Caco-2 (cell line): ENCODE results near the gene C6orf132. TPM values are rescaled to one million over a fixed set of nuclear protein-coding genes. Genes with fewer than 3 reads are reported as not detected.
A peak's percentile ranks its signal among the peaks of the same experiment; 100 is the strongest.

Experiments
- BruUV-seq: library from RNA; stranded (reverse); fragments of 400-500 nt; replicated peaks from 2 replicates; lab custom pipeline; 2021; lab: Mats Ljungman, UMichigan
- CTCF ChIA-PET: fragments of 300-600 bp; sonication (Branson Sonifier 250); formaldehyde crosslinking; loops from one replicate; lab custom pipeline; 2022; ENCODE audit warnings: antibody characterized with exemption; lab: Charles Lee
- POLR2A ChIA-PET: fragments of 300-600 bp; sonication (Branson Sonifier 250); formaldehyde crosslinking; loops from one replicate; lab custom pipeline; 2022; ENCODE audit warnings: antibody characterized with exemption; lab: Charles Lee
- DNase-seq, 2 experiments: peaks; one replicate each; pipeline versions ENCODE4 v3.0.0 to v3.0.0-alpha.2; 2020 to 2022
- H3K27me3 ChIP-seq: replicated peaks from 2 replicates; pipeline ENCODE4 v1.6.0; 2011; ENCODE audit warnings: low read length; ENCODE audit not compliant: control insufficient read depth, insufficient read depth
- H3K36me3 ChIP-seq: 2 replicates; pipeline ENCODE4 v1.5.1; 2011; ENCODE audit warnings: low read length; ENCODE audit not compliant: control insufficient read depth, insufficient read depth
- H3K4me1 ChIP-seq: fragments of 250-450 bp; sonication (Bioruptor Pico); 2 replicates; pipeline ENCODE4 v1.5.1; 2020; ENCODE audit warnings: mild to moderate bottlenecking
- H3K4me3 ChIP-seq: 2 replicates; pipeline ENCODE4 v1.5.1; 2011; ENCODE audit warnings: low read depth, mild to moderate bottlenecking, control low read depth, low read length
- H3K9me3 ChIP-seq: fragments of 250-450 bp; sonication (Bioruptor Pico); 2 replicates; pipeline ENCODE4 v1.5.1; 2020; ENCODE audit warnings: mild to moderate bottlenecking, moderate library complexity
- H3K27ac Mint-ChIP-seq: one replicate; pipeline ENCODE4 v1.8.0; 2022; ENCODE audit warnings: mixed read lengths; ENCODE audit not compliant: unreplicated experiment
- H3K27me3 Mint-ChIP-seq: one replicate; pipeline ENCODE4 v1.8.0; 2022; ENCODE audit warnings: mixed read lengths; ENCODE audit not compliant: insufficient read depth, unreplicated experiment
- H3K36me3 Mint-ChIP-seq: one replicate; pipeline ENCODE4 v1.8.0; 2022; ENCODE audit warnings: mild to moderate bottlenecking, mixed read lengths; ENCODE audit not compliant: insufficient read depth, unreplicated experiment
- H3K4me1 Mint-ChIP-seq: one replicate; pipeline ENCODE4 v1.8.0; 2022; ENCODE audit warnings: low read depth, mixed read lengths; ENCODE audit not compliant: unreplicated experiment
- H3K4me3 Mint-ChIP-seq: one replicate; pipeline ENCODE4 v1.8.0; 2022; ENCODE audit warnings: mild to moderate bottlenecking, moderate library complexity, mixed read lengths; ENCODE audit not compliant: unreplicated experiment
- H3K9me3 Mint-ChIP-seq: one replicate; pipeline ENCODE4 v1.8.0; 2022; ENCODE audit warnings: mixed read lengths; ENCODE audit not compliant: unreplicated experiment
- CTCF ChIP-seq, 2 experiments: fragments of 200-600 bp in 1 of 2; IDR thresholded peaks; 1 replicate in 1 of 2; 2 replicates in 1 of 2; pipeline versions ENCODE4 v1.5.1 to v1.8.0; 2011 to 2022; ENCODE audit warnings: antibody characterized with exemption in 1 of 2, control low read depth in 1 of 2, inconsistent platforms in 1 of 2, low read depth in 1 of 2, low read length in 1 of 2, mild to moderate bottlenecking in 1 of 2, moderate library complexity in 1 of 2; ENCODE audit not compliant: insufficient read depth in 1 of 2, severe bottlenecking in 1 of 2, unreplicated experiment in 1 of 2
- intact Hi-C: fragments of 100-400 bp; cut with micrococcal nuclease; formaldehyde crosslinking; loops from one replicate; pipeline ENCODE4 v1.10.0; 2022; ENCODE audit not compliant: unreplicated experiment
- total RNA-seq: library from RNA; stranded (reverse); gene quantifications from 2 replicates; pipeline ENCODE4 v1.2.3, GENCODE V29; 2022

Gene C6orf132
- total RNA-seq, 1 experiment from 2014 or later, result 56.2 TPM

- H3K4me1 Mint-ChIP-seq, result peaks cover 18% of the 10 kb centered on the region
- POLR2A ChIA-PET, result interaction anchor here (0.6 kb wide), 2 partner anchors 14 to 35 kb away, joined by 3 to 12 read pairs; no protein-coding TSS in a partner anchor
- Histone ChIP-seq H3K4me3 (no peak overlapping the region), H3K27me3 (no peaks in the 10 kb centered on the region), H3K36me3 (peaks cover 3% of the 10 kb centered on the region), H3K9me3 (no peaks in the 10 kb centered on the region), H3K4me1 (peaks cover 13% of the 10 kb centered on the region)
- H3K27me3 Mint-ChIP-seq, result no peaks in the 10 kb centered on the region
- intact Hi-C loops, result no loop called here
- H3K27ac Mint-ChIP-seq, result peak overlapping the region; percentile 79
- BruUV-seq, result no TSS peak
- TF ChIP-seq CTCF (IDR thresholded peaks at IDR 0.05; ENCODE audit: insufficient read depth in 1 of 2, low read depth in 1 of 2, low read length in 1 of 2, severe bottlenecking in 1 of 2, unreplicated experiment in 1 of 2), result no peak
- CTCF ChIA-PET, result interaction anchor here (1.1 kb wide), 1 partner anchor 16 kb away, joined by 3 read pairs; no protein-coding TSS in a partner anchor
- H3K9me3 Mint-ChIP-seq, result no peaks in the 10 kb centered on the region
- H3K4me3 Mint-ChIP-seq, result no peak overlapping the region
- peaks cover 88% of the 10 kb centered on the region for H3K36me3 Mint-ChIP-seq
- no peak for DNase-seq
These were observed 21.2 kb downstream of the C6orf132 start for GRCh38 chr6:42120895-42121865.

- peaks cover 15% of the 10 kb centered on the region for H3K4me1 Mint-ChIP-seq
- H3K27me3 Mint-ChIP-seq, result no peaks in the 10 kb centered on the region
- no peak overlapping the region for H3K4me3 ChIP-seq
- intact Hi-C loops, result loop anchor here (2.0 kb wide), 1 partner anchor 18 kb away; no protein-coding TSS in a partner anchor
- H3K9me3 ChIP-seq, result no peaks in the 10 kb centered on the region
- no TSS peak for BruUV-seq
- H3K36me3 Mint-ChIP-seq, result peaks cover 78% of the 10 kb centered on the region
- no peaks in the 10 kb centered on the region; the same call in none of the 2 replicates for H3K36me3 ChIP-seq
- H3K9me3 Mint-ChIP-seq, result no peaks in the 10 kb centered on the region
- POLR2A ChIA-PET, result interaction anchor here (0.6 to 1.1 kb wide), 6 partner anchors 10 to 602 kb away, joined by 3 to 19 read pairs (median 5); partner anchors contain the start of gene C6orf132
- H3K27ac Mint-ChIP-seq, result peak overlapping the region; percentile 25
- no peaks in the 10 kb centered on the region for H3K27me3 ChIP-seq
- CTCF ChIA-PET, result interaction anchor here (0.6 to 0.7 kb wide), 4 partner anchors 96 to 384 kb away, joined by 3 to 6 read pairs (median 4); no protein-coding TSS in a partner anchor
- no peak for TF ChIP-seq CTCF (IDR thresholded peaks at IDR 0.05; ENCODE audit: insufficient read depth in 1 of 2, low read depth in 1 of 2, low read length in 1 of 2, severe bottlenecking in 1 of 2, unreplicated experiment in 1 of 2)
- DNase-seq, result peak; percentile 64 to 81
- no peak overlapping the region for H3K4me3 Mint-ChIP-seq
- peaks cover 25% of the 10 kb centered on the region for H3K4me1 ChIP-seq
These were observed 24.0 kb downstream of the C6orf132 start for GRCh38 chr6:42118162-42119001.

- intact Hi-C loops, result loop anchor here (2.0 kb wide), 1 partner anchor 19 kb away; no protein-coding TSS in a partner anchor
- Histone ChIP-seq H3K4me3 (no peak overlapping the region), H3K27me3 (no peaks in the 10 kb centered on the region), H3K9me3 (no peaks in the 10 kb centered on the region), H3K36me3 (no peaks in the 10 kb centered on the region; the same call in none of the 2 replicates), H3K4me1 (peaks cover 25% of the 10 kb centered on the region)
- Mint-ChIP-seq H3K4me3 (no peak overlapping the region), H3K4me1 (peaks cover 10% of the 10 kb centered on the region), H3K9me3 (no peaks in the 10 kb centered on the region), H3K27me3 (no peaks in the 10 kb centered on the region), H3K36me3 (peaks cover 78% of the 10 kb centered on the region), H3K27ac (peak overlapping the region; percentile 37)
- no peak for TF ChIP-seq CTCF (IDR thresholded peaks at IDR 0.05; ENCODE audit: insufficient read depth in 1 of 2, low read depth in 1 of 2, low read length in 1 of 2, severe bottlenecking in 1 of 2, unreplicated experiment in 1 of 2)
- BruUV-seq, result no TSS peak
- DNase-seq, result no peak
- CTCF ChIA-PET, result no interaction called here
- POLR2A ChIA-PET, result no interaction called here
These were observed 24.6 kb downstream of the C6orf132 start for GRCh38 chr6:42117843-42118161.
